Middle frontal gyrus (tissue), 1 donor: ENCODE measurements around the gene CFAP74.
"Not testable (repeated sequence)": the region's sequence is repeated elsewhere in the genome, so short reads cannot be mapped to it uniquely, and the experiment has no call there.

Experiments used
- DNase-seq: peaks from one replicate; pipeline ENCODE4 v3.0.0-alpha.2; 2015; ENCODE audit warnings: low spot score; ENCODE audit errors: extremely low spot score

The CFAP74 gene

DNA sequence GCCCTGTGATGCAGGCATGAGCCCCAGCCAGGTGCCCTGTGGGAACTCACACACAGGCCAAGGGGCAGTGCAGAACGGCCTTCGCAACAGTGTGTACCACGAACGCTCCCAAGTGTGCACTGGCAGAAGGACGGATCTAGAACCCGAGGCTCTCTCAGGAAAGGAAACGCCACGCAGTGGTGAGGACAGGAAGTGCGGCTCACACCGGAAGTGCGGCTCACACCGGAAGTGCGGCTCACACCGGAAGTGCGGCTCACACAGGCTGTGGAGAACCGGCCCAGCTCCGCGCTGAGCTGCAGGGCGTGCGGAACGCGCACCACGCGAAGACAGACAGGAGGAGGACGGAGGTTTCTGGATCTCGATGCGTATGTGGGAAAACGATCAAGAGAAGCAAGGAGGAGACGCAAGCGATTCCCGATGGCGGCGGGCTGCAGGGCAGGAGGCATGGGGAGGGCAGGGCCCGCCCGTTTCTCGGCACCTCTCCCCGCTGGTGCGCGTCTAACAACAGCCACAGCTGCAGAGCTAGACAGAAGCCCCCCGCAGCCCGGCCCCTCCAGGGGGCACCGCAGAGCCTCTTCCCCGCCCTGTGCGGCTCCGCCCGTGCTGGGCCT is 48.6 kb downstream of the CFAP74 start:
- DNase-seq: no peak

DNA sequence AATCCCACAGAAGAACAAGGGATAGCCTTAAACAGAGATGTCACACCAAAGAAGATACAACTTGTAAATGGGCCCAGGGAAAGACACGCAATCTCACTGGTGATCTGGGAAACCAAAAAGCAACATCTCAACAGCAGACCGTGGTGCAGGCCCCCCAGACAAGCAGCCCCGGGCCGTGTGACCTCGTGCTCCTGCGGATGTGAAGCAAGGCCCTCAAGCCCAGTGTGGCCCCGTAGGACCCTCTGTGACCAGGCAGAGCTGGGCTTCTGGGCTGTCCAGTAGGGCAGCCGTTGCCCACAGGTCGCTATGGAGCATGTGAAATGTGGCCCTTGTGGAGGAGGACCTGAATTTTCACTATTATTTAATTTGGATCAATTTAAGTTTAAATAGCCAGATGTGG is 49.6 kb downstream of the CFAP74 start:
- DNase-seq: no peak

DNA sequence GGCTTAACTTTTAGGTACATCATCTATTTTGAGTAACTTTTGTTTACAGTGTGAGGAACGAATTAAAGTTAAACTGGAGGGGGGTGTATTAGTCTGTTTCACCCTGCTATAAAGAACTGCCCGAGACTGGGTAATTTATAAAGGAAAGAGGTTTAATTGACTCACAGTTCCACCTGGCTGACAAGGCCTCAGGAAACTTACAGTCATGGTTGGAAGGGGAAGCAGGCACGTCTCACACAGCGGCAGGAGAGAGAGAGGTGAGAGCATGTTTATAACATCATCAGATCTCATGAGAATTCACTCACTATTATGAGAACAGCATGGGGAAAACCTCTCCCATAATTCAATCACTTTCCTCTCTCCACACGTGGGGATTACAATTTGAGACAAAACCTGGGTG is 52.6 kb downstream of the CFAP74 start:
- no peak for DNase-seq

DNA sequence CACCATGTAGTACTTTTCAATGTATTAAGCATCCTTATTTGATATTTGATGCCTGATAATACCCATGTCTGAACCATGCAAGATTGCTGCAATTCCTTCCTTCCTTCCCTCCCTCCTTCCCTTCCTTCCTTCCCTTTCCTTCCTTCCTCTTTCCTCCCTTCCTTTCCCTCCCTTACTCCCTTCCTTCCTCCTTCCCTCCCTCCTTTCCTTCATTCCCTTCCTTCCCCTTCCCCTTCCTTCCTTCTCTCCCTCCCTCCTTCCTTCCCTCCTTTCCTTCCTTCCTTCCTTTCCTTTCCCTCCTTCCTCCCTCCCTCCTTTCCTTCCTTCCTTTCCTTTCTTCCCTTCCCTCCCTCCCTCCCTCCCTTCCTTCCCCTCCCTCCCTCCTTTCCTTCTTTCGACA is 54.8 kb downstream of the CFAP74 start:
- DNase-seq: no peak

GRCh38 chr1:1947493-1947892 is 56.1 kb downstream of the CFAP74 start:
- no peak for DNase-seq

- no peak for DNase-seq
Measured at GRCh38 chr1:1946540-1946939, 57.0 kb downstream of the CFAP74 start.

GRCh38 chr1:1945782-1946393 is 57.7 kb downstream of the CFAP74 start:
- DNase-seq: no peak

DNA sequence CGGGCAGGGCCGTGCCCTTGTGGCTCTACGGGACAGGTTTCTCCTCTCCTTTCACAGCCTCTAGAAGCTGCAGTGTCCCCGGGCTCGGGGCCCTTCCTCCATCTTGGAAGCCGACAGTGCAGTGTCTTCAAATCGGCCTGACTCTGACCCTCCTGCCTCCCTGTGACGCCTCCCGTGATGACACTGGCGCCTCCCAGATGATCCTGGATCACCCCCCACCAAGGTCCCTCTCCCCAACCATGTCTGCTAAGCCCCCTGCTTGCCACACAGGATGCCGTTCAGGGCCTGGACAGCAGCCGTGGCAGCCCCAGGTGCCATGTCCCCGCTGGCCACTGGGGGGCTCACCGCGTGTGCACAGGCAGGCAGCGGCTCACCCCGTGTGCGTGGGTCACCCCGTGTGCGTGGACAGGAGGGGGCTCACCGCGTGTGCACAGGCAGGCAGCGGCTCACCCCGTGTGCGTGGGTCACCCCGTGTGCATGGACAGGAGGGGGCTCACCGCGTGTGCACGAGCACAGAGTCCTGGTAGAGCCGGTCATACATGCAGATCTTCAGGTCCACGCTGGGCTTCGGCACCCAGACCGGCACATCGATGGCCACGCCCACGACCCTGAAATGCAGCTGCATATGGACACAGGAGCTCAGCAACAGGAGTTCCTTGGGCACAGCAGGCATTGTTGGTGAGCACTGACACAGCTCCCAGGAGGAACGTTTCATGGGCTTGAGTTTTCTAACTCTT is 59.6 kb downstream of the CFAP74 start:
- DNase-seq: no peak

DNA sequence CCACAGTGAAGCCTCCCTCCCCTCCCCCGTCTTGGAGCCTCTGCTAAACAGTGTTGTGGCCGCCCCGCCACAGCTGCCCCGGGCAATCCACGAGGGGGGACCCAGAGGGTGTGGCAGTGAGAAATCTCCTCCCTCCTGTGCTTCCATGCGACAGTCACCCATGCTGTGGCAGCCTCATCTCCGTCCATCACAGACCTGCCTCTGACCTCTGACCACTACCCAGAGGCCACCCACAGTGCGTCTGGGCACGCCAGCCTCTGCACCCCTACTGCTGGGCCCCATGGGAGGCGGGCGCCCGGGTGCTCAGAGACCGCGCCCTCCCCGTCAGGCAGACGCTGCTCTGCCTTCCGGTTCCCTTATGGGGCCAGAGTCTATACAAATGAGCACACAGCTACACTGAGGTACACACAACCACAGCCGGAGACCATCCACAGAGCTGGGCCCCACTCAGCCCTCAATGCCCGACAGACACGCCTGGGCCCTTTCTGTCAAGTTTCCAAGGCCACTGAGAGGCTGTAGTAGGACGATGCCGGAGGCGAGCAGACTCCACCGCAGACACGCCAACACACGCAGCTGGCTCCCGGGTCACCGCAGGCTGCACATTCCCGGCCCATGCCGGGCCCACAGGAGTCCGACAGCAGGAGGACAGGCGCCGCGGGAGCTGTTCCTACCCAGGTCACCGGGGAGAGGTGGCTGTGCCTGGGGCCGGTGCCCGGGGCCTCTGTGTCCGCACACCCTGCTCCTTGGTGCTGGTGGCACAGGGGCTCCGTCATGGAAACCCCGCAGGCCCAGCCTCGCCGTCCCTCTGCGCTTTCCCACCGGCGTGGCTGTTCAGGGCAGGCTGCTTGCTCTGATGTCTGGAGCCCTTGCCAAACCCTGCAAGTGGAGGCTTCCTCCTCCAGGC is 60.6 kb downstream of the CFAP74 start:
- DNase-seq: no peak

DNA sequence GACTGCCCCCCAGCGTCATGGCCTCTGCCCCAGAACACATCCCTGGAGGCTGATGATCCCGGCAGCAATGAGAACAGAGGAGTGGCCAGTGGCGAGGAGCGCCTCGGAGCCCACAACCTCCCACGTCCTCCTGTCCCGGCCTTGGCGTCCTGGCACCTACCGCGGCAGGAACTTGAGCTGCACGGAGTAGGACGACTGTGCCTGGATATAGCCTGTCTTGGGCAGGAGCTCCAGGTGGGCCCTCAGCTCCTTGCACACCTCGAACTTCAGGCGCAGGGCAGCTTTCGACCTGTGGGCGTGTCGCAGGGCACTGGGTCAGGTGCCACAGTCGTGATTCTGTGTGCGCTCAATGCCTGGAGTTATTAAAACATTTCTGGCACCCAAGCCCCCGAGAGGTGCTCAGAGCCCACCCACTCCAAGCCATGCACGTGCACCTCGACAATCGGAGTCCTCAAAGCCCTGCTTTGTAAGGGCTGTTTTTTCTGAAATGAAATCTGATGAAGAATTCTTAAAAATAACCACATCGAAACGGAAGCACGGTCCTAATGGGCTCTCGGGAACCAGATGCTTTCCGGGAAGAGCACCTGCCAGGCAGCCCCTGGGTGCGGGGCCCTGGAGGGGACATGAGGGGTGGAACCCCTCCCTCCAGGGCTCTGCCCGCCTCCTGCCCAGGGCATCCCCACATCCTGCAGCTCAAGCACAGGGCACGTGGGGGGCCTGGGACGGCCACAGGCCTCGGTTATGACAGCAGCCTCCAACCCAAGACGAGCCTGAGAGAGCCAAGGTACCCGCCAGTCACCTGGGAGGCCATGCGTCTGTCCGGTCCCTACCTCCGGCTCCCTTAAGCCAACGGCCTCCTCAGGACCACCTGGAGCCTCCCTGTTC is 61.5 kb downstream of the CFAP74 start:
- DNase-seq: no peak

- DNase-seq: no peak
Measured at GRCh38 chr1:1941211-1941841, 62.3 kb downstream of the CFAP74 start.

- DNase-seq: no peak
Measured at GRCh38 chr1:1940123-1940425, 63.5 kb downstream of the CFAP74 start.

DNA sequence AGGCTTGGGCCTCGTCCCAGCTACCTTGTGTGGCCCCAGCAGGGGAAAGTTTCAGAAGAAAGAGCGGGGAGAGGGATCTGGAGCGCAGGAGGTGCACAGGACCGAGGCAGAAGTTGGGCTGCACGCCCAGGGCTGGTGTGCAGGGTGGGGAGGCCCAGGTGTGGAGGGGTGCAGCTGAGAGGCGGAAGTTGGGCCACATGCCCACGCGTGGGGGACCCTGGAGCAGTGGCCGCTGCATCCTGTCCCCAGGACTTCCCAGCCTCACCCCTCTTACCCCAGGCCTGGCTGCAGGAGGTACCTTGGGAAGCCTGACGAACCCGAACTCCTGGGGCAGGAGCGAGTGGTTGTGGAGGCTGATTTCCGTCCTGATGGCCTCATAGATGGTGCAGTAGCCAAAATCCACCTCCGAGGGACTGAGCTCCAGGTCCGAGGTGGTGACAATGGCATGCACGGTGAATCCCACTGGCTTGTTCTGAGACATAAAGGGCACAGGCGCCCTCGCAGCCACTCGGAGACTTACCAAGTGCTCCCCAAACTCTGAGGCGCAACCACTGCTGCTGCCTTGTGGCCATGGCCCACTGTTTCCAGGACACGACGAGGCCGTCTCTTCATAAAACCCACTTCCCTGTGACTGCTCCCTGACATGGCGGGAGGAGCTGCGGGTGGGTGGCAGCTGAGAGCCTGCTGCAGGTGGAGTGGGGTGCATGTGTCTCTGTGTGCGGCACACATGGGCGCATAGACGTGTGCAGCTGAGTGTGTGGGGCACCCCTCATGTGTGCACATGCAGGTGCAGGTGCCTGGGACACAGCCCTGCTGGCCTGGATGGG is 64.1 kb downstream of the CFAP74 start:
- DNase-seq: no peak

- no peak for DNase-seq
Measured at GRCh38 chr1:1938613-1939295, 64.8 kb downstream of the CFAP74 start.

- DNase-seq: no peak
Measured at GRCh38 chr1:1938276-1938573, 65.4 kb downstream of the CFAP74 start.

DNA sequence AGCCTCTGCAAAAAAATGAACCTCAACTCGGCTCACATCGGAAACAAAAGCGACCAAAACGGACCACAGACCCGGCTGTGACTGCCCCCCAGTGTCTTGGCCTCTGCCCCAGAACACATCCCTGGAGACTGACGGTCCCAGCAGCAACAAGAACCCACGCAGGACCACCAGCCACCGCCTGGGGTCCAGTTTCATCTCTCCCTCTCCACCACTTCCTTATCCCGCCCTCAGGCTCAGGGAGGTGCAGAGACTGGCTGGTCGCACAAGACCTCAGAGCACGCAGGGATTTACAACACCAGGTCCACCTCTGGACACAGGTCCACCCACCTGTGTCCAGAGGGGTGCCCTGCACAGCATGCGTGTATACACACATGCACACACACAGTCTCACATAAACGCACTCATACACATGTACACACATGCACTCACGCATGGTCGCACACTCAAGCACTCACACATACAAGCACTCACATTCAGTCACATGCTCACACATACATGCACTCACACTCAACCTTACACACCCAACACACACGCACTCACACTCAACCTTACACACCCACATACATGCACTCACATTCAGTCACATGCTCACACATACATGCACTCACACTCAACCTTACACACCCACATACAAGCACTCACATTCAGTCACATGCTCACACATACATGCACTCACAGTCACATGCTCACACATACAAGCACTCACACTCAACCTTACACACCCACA is 65.9 kb downstream of the CFAP74 start:
- no peak for DNase-seq

DNA sequence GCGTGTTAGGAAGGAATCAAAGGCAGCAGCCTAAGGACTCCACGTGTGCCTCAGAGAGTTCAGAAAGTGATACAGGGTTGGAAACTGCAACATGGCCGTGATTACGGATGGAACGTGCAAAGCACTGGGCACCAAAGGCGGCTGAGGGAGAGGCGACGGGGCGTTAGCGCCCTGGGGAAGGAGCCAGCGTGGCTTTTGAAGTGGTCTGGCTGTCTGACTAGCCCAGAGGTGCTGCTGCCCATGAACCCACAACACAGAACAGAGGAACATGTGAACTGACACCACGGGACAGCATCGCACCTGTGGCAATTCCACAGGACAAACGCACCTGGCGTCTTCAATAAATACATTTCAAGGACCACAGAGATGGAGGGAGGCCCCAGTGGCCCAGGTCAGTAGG is 66.5 kb downstream of the CFAP74 start:
- DNase-seq: no peak

DNA sequence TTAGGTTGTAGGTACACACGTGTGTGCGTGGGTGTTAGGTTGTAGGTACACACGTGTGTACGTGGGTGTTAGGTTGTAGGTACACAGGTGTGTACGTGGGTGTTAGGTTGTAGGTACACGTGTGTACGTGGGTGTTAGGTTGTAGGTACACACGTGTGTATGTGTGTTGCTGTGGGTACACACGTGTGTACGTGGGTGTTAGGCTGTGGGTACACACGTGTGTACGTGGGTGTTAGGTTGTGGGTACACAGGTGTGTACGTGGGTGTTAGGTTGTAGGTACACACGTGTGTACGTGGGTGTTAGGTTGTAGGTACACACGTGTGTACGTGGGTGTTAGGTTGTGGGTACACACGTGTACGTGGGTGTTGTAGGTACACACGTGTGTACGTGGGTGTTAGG is 68.7 kb downstream of the CFAP74 start:
- not testable (repeated sequence) for DNase-seq
